NCI-H128 (cell line): ENCODE results near the gene IFT80.
"Not testable (repeated sequence)": the region's sequence is repeated elsewhere in the genome, so short reads cannot be mapped to it uniquely, and the experiment has no call there.

ENCODE experiments used
- DNase-seq: peaks from one replicate; lab custom pipeline; 2025; ENCODE audit not compliant: unreplicated experiment; lab: John Stamatoyannopoulos, UW

IFT80 gene

DNA sequence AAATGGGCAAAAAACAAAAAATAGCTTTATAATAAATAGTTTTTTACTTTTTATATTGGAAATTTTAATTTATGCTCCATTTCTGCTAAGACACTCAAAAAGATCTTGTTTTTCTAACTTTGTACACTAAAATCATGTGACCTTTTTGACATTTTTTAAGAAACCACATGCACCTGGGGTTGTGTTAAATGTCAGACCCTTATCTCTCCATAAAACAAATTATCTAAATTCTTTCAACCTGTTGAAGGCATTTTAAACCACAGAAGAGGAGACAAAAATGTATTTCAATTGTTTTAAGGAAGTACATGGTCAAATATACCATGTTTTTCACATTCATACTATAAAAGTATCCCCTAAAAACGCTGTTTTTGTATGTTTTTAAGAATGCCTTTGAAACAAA lies 29.2 kb downstream of the IFT80 start:
- no peak for DNase-seq

GRCh38 chr3:160368804-160369203 lies 30.2 kb downstream of the IFT80 start:
- DNase-seq, result no peak

GRCh38 chr3:160365869-160366522 lies 33.0 kb downstream of the IFT80 start:
- no peak for DNase-seq

- DNase-seq, result not testable (repeated sequence)
These were observed 36.1 kb downstream of the IFT80 start for GRCh38 chr3:160362896-160363295.

DNA sequence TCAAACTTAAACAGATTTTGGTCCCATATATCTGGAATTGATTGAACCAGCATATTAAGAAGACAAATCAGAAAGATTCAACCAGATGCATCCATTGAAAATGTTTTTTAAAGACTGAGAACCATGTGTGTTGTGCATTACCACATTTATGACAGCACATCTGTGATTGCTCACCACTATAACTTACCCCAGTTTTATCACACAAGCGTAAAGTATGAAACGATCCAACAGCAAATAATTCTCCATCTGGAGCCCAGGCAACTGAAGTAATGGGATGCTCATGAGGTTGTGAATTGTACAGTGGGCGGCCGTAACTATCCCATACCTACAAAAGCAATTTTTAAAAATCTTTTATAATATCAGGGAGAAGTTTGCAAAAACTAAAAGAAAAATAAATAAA lies 43.2 kb downstream of the IFT80 start:
- no peak for DNase-seq

- no peak for DNase-seq
These were observed 52.5 kb downstream of the IFT80 start for GRCh38 chr3:160346511-160346910.

- DNase-seq, result no peak
These were observed 55.9 kb downstream of the IFT80 start for GRCh38 chr3:160343132-160343531.

DNA sequence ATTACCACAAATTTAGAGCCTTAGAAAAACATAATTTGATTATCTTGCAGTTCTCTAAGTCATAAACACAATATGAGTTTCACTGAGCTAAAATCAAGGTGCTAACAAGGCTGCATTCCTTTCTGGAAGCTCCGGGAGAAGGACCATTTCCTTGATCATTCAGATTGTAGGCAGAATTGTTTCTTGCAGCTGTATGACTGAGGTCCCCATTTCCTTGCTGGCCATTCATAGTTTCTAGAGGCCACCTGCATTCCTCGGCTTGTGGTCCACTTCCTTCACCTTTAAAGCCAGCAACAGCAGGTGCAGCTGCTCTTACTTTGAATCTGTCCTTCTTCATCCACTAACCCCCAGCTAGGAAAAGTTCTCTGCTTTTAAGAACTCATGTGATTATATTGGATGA lies 58.7 kb downstream of the IFT80 start:
- DNase-seq, result no peak

- DNase-seq, result no peak
These were observed 67.7 kb downstream of the IFT80 start for GRCh38 chr3:160331127-160331937.

- no peak for DNase-seq
These were observed 68.3 kb downstream of the IFT80 start for GRCh38 chr3:160330690-160331089.

- DNase-seq, result no peak
These were observed 68.9 kb downstream of the IFT80 start for GRCh38 chr3:160330109-160330508.

DNA sequence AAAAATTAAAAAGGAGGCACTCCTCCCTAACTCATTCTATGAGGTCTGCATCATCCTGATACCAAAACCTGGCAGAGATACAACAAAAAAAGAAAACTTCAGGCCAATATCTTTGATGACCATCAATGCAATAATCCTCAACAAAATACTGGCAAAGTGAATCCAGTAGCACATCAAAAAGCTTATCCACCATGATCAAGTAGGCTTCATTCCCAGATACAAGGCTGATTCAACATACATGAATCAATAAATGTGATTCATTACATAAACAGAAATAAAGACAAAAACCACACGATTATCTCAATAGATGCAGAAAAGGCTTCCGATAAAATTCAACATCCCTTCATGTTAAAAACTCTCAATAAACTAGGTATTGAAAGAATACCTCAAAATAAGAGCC lies 72.7 kb downstream of the IFT80 start:
- not testable (repeated sequence) for DNase-seq

DNA sequence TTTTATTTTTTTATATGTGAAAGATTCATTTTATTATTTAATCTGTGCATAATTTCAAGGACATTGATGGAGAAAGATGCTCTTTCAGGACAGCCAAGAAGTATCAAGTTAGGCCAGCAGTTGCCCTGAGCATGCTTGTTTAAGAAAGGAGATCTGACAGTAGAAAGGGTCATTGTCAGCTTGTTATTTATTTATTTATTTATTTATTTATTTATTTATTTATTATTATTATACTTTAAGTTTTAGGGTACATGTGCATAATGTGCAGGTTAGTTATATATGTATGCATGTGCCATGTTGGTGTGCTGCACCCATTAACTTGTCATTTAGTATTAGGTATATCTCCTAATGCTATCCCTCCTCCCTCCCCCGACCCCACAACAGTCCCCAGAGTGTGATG lies 77.2 kb downstream of the IFT80 start:
- DNase-seq, result not testable (repeated sequence)

DNA sequence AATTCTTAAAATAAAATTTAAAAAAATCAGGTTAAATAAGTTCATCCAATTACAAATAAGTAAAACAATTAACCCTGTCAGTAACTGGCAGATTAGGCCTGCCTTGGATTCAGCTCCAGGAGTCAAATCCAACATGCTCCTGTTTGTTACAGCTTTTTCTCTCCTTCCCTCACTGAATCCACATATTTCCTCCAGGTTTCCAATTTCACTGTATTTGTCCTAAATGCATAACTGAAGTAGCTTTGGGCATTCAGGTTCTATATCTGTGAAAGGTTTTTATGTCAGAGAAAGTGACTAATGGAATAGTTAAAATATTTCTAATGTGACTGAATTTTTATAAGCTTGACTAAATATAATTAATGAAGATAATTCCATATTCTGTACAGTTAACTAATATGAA lies 79.7 kb downstream of the IFT80 start:
- no peak for DNase-seq

DNA sequence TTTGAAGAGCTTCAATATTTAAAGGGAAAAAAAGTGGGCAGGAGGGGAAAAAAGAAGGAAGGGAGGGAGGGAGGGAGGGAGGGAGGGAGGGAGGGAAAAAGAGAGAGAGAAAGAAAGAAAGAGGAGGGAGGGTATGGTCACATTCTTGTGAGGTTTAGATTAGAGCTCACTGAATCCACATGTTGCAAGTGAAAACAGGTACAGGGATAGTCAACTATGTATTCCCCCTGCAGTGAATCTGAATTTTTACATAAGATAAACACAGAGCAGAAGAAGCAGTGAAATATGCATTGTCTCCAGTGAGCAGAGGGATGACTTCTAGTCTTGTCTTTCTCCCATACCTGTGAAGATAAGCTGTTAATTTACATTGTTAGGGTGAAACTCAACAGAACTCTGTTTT lies 84.0 kb downstream of the IFT80 start:
- DNase-seq, result no peak

DNA sequence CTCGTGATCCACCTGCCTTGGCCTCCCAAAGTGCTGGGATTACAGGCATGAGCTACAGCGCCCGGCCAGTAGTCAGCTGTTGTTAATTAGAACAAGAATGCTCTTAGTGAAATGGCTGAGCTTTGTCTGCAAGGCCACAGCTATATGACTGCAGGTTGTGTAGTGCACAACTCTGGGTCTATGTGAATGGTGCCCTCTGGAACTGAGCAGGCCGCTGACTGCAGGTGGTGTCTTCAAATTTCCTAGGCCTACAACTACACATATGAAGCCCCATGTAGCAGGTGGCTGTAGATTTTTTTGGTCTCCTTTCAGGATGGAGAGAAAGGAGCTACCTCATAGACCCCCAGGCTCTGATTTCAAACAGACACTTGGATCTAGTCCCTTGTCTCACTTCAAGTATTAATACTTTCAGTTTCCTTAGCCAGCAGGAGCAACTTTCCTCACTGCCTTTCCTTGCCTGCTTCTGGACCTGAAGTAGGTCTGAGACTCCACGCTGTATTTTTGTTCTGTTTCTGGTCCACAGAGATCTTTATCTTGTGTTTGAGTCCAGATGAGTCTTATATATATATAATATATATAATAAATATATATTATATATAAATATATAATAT lies 86.9 kb downstream of the IFT80 start:
- DNase-seq, result no peak

GRCh38 chr3:160302806-160303205 lies 96.2 kb downstream of the IFT80 start:
- DNase-seq, result no peak

- no peak for DNase-seq
These were observed 102.4 kb downstream of the IFT80 start for GRCh38 chr3:160296591-160296990.

- no peak for DNase-seq
These were observed 107.1 kb downstream of the IFT80 start for GRCh38 chr3:160291909-160292299.

DNA sequence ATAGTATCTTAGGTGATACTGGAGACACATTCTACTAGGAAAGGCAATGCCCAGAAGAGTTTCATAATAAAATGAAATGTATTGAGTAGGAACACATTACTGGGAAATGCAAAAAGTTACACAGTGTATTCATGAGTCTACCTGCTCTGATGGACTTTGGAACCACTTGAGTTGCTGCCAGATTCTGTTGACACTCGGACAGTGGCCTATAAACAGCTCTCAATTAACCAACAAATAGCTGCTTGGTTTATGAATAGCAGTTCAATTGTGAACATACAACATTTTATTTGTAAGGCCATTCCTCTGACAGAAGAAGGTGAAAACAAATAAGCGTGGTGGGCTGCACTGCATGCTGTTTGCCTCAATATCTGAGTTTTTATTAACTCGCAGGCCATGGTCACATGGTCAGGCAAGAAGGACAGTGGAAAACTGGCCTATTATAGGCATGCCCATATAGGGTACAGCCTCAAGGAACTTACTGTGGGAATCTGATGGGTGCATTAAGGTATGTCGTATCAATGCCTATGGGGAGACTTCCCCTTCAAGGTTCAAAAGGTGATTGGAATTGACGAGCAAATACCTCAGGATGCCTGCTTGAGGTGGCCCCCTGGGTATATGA lies 107.6 kb downstream of the IFT80 start:
- DNase-seq, result no peak

DNA sequence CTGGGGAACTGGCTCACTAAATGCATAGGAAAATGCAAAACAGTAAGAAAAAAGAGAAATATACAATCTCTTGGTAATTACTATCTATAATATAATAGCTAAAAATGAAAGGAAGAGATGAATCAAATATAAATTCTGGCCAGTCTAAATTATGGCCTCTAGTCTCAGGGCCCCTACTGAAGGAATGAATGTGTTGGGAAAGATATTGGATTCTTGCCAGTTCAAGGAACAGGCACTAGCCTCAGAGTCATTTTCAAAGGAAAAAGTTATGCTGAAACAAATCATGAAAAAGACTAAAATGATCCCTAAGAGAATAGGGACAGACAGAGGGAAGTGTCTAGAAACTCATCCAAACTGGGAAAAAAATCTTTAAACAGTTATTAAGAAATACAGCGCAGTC lies 111.4 kb downstream of the IFT80 start:
- DNase-seq, result no peak

DNA sequence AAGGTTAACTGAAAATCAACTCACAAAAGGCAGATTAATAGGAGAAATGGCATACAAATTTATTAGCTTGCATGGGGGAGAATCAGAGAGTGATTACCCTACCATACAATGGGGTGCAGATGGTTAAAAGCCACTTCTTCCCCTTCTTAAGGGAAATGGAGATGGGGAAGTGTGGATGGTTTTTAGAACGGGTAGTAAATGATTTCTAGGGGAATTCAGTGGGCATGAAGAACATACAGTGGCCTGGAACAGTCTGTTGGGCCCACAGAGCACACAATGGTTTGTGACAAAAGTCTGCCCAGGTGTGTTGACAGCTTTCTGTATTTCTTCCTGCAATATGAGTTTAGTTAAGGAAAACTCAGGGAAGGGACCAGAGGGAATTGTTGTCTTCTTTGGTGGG lies 112.8 kb downstream of the IFT80 start:
- DNase-seq, result no peak
